HG03135 (cell line): ENCODE results near the gene RTKN2.
"Not testable (repeated sequence)": the region's sequence is repeated elsewhere in the genome, so short reads cannot be mapped to it uniquely, and the experiment has no call there.

Experiments used
- ATAC-seq: cut with Tn5 transposase; IDR thresholded peaks from one replicate; pipeline ENCODE4 v1.9.1; 2021; ENCODE audit warnings: mild to moderate bottlenecking, moderate library complexity; ENCODE audit not compliant: unreplicated experiment

Gene RTKN2

GRCh38 chr10:62259998-62260397, 8.6 kb downstream of the RTKN2 start:
- ATAC-seq: no peak

- ATAC-seq: no peak
Observed at GRCh38 chr10:62259456-62259855, 9.2 kb downstream of the RTKN2 start.

GRCh38 chr10:62258926-62259325, 9.7 kb downstream of the RTKN2 start:
- no peak for ATAC-seq

GRCh38 chr10:62253704-62254103, 14.9 kb downstream of the RTKN2 start:
- ATAC-seq: no peak

GRCh38 chr10:62252051-62252450, 16.6 kb downstream of the RTKN2 start:
- no peak for ATAC-seq

GRCh38 chr10:62250594-62251198, 17.9 kb downstream of the RTKN2 start:
- no peak for ATAC-seq

GRCh38 chr10:62249957-62250356, 18.7 kb downstream of the RTKN2 start:
- ATAC-seq: no peak

GRCh38 chr10:62248465-62248864, 20.2 kb downstream of the RTKN2 start:
- ATAC-seq: no peak

GRCh38 chr10:62244785-62245467, 23.7 kb downstream of the RTKN2 start:
- no peak for ATAC-seq

GRCh38 chr10:62244088-62244487, 24.6 kb downstream of the RTKN2 start:
- ATAC-seq: no peak

GRCh38 chr10:62243647-62243997, 25.0 kb downstream of the RTKN2 start:
- peak; percentile 52 for ATAC-seq

- peak; percentile 90 for ATAC-seq
Observed at GRCh38 chr10:62242965-62243646, 25.5 kb downstream of the RTKN2 start.

- not testable (repeated sequence) for ATAC-seq
Observed at GRCh38 chr10:62241521-62241920, 27.1 kb downstream of the RTKN2 start.

- no peak for ATAC-seq
Observed at GRCh38 chr10:62239994-62240393, 28.6 kb downstream of the RTKN2 start.

GRCh38 chr10:62238880-62239279, 29.8 kb downstream of the RTKN2 start:
- no peak for ATAC-seq

- no peak for ATAC-seq
Observed at GRCh38 chr10:62237966-62238365, 30.7 kb downstream of the RTKN2 start.

GRCh38 chr10:62237506-62237905, 31.1 kb downstream of the RTKN2 start:
- no peak for ATAC-seq

GRCh38 chr10:62234077-62234605, 34.5 kb downstream of the RTKN2 start:
- no peak for ATAC-seq

GRCh38 chr10:62233356-62234076, 35.1 kb downstream of the RTKN2 start:
- no peak for ATAC-seq

GRCh38 chr10:62231805-62232204, 36.8 kb downstream of the RTKN2 start:
- no peak for ATAC-seq

- ATAC-seq: no peak
Observed at GRCh38 chr10:62231371-62231770, 37.3 kb downstream of the RTKN2 start.
